Thoracic aorta (tissue), 2 donors: Measurements from ENCODE around the gene TEAD3. TPM values are rescaled to one million over a fixed set of nuclear protein-coding genes. Genes with fewer than 3 reads are reported as not detected.

Experiments
- ATAC-seq: fragments of 150-250 bp; one replicate; pipeline ENCODE4 v1.8.0; 2017; ENCODE audit warnings: low read depth; ENCODE audit not compliant: insufficient number of reproducible peaks, low FRiP score
- DNase-seq: peaks from one replicate; pipeline ENCODE4 v3.0.0-alpha.2; 2020; ENCODE audit warnings: low spot score
- H3K27ac ChIP-seq, 2 donors: fragments of 200-600 bp; sonication (generic); 1 replicate in 1 of 2; 2 replicates in 1 of 2; pipeline ENCODE4 v1.5.1; 2016; ENCODE audit warnings: mild to moderate bottlenecking in 2 of 2, moderate library complexity in 2 of 2
- H3K27me3 ChIP-seq: fragments of 200-600 bp; sonication (generic); replicated peaks from 2 replicates; pipeline ENCODE4 v1.6.0; 2016; ENCODE audit warnings: mild to moderate bottlenecking; ENCODE audit not compliant: insufficient read depth
- H3K36me3 ChIP-seq: fragments of 200-600 bp; sonication (generic); one replicate; pipeline ENCODE4 v1.5.1; 2016
- H3K4me1 ChIP-seq, 2 donors: fragments of 200-600 bp; sonication (generic); 1 replicate in 1 of 2; 2 replicates in 1 of 2; pipeline versions ENCODE4 v1.5.1 to v1.6.0; 2016; ENCODE audit warnings: low read depth in 2 of 2, mild to moderate bottlenecking in 1 of 2; ENCODE audit not compliant: control insufficient read depth in 1 of 2
- H3K4me3 ChIP-seq: fragments of 200-600 bp; sonication (generic); 2 replicates; pipeline ENCODE4 v1.5.1; 2016; ENCODE audit warnings: mild to moderate bottlenecking
- H3K9me3 ChIP-seq: fragments of 200-600 bp; sonication (generic); 2 replicates; pipeline ENCODE4 v1.5.1; 2016
- total RNA-seq, 2 donors: library from RNA; depleted of rRNA; stranded (reverse); fragments of >200 nt; gene quantifications; one replicate each; pipeline versions ENCODE4 v1.1.0 to v1.2.3, GENCODE V29; 2016
- TF ChIP-seq, protein P1 (sequence below): fragments of 200-600 bp; sonication (generic); IDR thresholded peaks from one replicate; pipeline ENCODE4 v1.5.1; 2019; ENCODE audit warnings: antibody characterized with exemption

TEAD3 gene
- total RNA-seq, 2 donors from 2014 or later = 50.8 to 68.3 TPM

DNA sequence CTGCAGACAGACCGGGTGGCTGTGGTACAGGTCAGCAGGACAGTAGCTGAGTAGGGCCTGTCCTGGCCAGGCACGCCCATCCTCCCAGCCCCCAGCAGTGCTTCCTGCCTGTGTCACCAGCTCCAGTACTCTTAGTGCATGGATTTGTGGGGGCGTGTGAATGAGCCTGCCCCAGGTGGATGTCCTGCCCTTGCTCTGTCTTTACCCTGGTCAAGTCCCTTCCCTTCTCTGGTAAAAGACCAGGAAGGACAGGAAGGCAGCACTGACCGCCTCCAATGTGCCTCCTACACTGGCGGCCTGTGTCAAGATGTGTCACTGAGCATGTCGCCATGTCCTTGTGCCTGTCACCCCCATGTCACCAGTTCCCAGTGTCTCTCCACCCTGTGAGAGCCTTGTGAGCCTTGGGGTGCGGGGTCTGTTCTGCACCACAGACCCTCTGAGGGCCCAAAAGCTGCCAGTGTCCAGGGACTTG lies 11.9 kb downstream of the TEAD3 start:
- no peak for ATAC-seq
- Histone ChIP-seq H3K4me3 (no peak overlapping the region), H3K4me1 (peaks cover 44 to 54% of the 10 kb centered on the region in 2 donors), H3K9me3 (no peaks in the 10 kb centered on the region), H3K27me3 (no peaks in the 10 kb centered on the region), H3K27ac (peak overlapping the region; percentile 96 to 99), H3K36me3 (peaks cover 23% of the 10 kb centered on the region)
- TF ChIP-seq, protein P1, sequence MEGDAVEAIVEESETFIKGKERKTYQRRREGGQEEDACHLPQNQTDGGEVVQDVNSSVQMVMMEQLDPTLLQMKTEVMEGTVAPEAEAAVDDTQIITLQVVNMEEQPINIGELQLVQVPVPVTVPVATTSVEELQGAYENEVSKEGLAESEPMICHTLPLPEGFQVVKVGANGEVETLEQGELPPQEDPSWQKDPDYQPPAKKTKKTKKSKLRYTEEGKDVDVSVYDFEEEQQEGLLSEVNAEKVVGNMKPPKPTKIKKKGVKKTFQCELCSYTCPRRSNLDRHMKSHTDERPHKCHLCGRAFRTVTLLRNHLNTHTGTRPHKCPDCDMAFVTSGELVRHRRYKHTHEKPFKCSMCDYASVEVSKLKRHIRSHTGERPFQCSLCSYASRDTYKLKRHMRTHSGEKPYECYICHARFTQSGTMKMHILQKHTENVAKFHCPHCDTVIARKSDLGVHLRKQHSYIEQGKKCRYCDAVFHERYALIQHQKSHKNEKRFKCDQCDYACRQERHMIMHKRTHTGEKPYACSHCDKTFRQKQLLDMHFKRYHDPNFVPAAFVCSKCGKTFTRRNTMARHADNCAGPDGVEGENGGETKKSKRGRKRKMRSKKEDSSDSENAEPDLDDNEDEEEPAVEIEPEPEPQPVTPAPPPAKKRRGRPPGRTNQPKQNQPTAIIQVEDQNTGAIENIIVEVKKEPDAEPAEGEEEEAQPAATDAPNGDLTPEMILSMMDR = no peak
- no peak for DNase-seq

DNA sequence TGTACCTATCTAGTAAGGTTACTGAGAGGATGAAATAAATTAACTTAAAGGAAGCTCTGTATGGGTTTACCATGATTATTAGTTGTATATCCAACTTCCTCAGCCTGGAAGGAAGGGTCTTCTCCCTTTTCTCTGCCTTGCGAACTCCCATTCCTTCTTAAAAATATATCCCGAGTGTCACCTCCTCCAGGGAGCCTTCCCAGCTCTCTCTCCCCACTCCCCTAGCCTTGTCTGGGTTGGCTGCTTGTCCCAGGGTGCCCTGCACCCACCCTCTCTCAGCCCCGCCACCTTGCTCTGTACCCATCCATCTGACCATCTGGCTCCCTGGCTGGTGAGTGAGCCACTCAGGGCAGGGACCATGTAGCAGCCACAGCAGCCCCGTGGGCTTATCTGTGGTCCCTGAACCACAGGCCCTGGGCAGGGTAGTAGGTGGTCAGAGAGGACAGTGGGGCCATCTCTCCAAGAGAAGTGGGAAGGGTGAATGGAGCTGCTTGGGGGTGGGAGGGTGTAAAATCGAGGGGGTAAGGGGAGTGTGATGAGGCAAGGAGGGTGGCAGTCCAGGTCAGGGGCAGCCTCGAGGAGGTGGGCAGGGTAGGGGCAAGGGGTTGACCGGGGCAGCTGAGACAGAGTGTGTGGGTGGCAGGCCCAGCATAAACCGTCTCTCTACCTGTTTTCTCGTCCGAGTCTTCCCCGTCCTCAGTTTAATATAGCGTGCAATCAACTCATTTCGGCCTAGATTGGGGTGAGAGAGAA lies 12.8 kb downstream of the TEAD3 start:
- ATAC-seq (no peak), DNase-seq (no peak)
- Histone ChIP-seq H3K4me3 (no peak overlapping the region), H3K36me3 (peaks cover 31% of the 10 kb centered on the region), H3K4me1 (peaks cover 36 to 46% of the 10 kb centered on the region in 2 donors), H3K27ac (peak overlapping the region; percentile 96 to 99), H3K27me3 (no peaks in the 10 kb centered on the region), H3K9me3 (no peaks in the 10 kb centered on the region)
- TF ChIP-seq, protein P1 = no peak

DNA sequence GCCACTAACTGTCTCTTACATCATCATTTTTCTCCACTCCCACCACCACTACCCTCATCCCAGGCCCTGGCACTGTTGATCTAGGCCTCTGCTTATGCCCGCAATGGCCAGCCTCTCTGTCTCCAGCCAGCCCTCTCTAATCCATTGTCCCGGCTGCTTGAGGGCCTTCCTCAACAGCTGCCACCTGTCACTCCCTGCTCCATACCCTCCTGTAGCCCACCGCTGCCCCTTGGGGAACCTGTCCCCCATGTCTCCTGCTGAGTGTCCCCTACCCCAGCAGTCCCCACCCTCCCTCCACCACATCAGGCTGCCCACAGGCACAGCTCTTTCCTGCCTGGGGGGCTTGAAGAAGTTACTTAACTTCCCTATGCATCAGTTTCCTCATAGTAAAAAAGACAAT lies 13.4 kb downstream of the TEAD3 start:
- no peaks in the 10 kb centered on the region for H3K27me3 ChIP-seq
- peaks cover 33 to 40% of the 10 kb centered on the region in 2 donors for H3K4me1 ChIP-seq
- DNase-seq = no peak
- peaks cover 36% of the 10 kb centered on the region for H3K36me3 ChIP-seq
- H3K4me3 ChIP-seq = no peak overlapping the region
- TF ChIP-seq, protein P1 = no peak
- no peaks in the 10 kb centered on the region for H3K9me3 ChIP-seq
- no peak for ATAC-seq
- H3K27ac ChIP-seq = peak overlapping the region in 1 of 2 donors; percentile 45

DNA sequence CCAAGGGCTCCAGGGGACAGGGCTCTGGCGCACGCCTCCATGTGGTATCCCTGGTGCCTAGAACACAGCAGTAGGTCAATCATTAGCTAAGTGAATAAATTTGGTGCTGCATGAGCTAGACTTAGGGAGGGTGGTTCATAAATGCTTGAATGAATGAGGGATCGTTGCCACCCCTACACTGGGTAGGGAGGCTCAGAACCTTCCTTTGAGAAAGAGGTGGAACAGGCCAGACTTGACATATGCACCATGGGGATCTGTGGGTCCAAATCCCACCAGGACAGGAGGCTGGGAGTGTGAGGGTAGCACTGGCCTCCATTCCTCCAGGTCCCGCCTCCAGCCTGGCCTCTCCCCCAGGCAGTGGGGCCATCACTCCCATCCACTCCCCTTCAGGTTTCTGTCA lies 13.8 kb downstream of the TEAD3 start:
- no peaks in the 10 kb centered on the region for H3K9me3 ChIP-seq
- H3K27ac ChIP-seq = no peak overlapping the region
- H3K27me3 ChIP-seq = no peaks in the 10 kb centered on the region
- H3K4me1 ChIP-seq = peaks cover 29 to 36% of the 10 kb centered on the region in 2 donors
- peaks cover 41% of the 10 kb centered on the region for H3K36me3 ChIP-seq
- ATAC-seq (no peak), DNase-seq (no peak)
- H3K4me3 ChIP-seq = no peak overlapping the region
- TF ChIP-seq, protein P1 = no peak

DNA sequence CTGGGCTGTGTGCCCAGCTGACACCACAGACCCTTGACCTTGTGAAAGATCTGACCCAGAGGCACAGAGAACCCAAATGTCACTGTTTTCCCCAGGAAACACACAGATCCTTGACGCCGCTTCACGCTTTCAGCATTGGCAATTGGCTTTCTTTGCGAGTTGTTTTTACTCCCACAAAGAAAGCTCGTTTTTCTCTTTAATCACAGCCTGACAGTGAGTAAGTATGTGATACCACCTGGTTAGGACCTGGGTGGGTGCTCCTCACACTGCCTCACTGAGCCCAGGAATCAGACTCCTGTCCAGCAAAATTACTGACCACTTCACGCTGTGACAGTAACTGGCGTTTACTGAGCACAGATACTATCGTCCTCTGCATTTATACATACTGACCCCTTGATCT lies 15.7 kb downstream of the TEAD3 start:
- TF ChIP-seq, protein P1 = no peak
- Histone ChIP-seq H3K4me1 (peaks cover 12 to 17% of the 10 kb centered on the region in 2 donors), H3K36me3 (peaks cover 54% of the 10 kb centered on the region), H3K27ac (no peak overlapping the region), H3K9me3 (no peaks in the 10 kb centered on the region), H3K27me3 (no peaks in the 10 kb centered on the region), H3K4me3 (no peak overlapping the region)
- DNase-seq = no peak
- no peak for ATAC-seq
